ENCODE data around the gene PROCA1. TPM values are rescaled to one million over a fixed set of nuclear protein-coding genes. Genes with fewer than 3 reads are reported as not detected.

PROCA1 gene
- total and polyA plus RNA-seq, 2 of the 13 experiments (the other 11 are each of a cell fraction or from before 2014, with no cell fraction given) = 0.73 to 1.5 TPM

DNA sequence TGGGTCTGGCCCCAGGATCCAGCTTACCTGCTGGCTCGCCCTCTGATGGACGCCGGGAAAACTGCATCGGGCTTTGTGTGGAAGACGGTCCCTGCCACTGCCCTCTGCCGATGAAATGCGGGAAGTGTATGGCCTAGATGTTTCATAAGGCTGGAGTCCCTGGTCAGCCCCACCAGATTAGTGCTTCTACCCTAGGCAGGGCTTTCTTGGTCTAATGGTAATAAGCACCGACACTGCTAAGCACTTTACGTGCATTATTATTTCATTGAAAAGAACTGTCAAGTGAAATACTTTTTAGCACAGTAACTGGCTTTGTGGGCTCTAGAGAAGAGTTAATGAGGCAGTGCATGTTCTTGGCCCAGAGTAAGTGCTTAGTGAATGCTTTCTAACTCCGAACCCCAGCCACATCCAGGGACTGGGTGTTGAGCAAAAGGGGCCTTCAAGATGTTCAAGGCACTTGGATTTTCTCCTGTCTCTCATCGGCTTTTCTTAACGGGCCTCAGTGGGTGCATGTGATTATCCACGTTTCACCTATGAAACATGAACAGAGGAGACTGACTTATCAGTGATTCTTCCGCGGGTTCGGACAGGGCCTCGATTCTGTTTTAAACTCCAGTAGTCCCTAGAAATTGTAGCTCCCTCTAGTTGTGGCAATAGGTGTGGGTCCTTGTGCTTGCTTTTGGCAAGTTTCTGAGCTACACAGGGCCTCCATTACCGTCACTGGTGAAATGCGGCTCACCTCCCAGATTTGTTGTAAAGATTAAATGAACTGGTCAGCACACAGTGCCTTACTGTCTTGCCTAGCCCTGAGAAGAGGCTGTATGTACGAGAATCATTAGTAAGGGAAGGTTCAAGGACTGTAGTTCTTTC, 38.7 kb upstream of the PROCA1 start (continued):
- TF ChIP-seq, protein P1, sequence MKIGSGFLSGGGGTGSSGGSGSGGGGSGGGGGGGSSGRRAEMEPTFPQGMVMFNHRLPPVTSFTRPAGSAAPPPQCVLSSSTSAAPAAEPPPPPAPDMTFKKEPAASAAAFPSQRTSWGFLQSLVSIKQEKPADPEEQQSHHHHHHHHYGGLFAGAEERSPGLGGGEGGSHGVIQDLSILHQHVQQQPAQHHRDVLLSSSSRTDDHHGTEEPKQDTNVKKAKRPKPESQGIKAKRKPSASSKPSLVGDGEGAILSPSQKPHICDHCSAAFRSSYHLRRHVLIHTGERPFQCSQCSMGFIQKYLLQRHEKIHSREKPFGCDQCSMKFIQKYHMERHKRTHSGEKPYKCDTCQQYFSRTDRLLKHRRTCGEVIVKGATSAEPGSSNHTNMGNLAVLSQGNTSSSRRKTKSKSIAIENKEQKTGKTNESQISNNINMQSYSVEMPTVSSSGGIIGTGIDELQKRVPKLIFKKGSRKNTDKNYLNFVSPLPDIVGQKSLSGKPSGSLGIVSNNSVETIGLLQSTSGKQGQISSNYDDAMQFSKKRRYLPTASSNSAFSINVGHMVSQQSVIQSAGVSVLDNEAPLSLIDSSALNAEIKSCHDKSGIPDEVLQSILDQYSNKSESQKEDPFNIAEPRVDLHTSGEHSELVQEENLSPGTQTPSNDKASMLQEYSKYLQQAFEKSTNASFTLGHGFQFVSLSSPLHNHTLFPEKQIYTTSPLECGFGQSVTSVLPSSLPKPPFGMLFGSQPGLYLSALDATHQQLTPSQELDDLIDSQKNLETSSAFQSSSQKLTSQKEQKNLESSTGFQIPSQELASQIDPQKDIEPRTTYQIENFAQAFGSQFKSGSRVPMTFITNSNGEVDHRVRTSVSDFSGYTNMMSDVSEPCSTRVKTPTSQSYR (CRISPR knock-in tag; IDR thresholded peaks at IDR 0.05; ENCODE audit: borderline replicate concordance) = 0 out of 2 replicates have a peak, but pooled peaks have one; percentile 8
- peak; percentile 51; the same call in 1 of the 2 replicates for TF ChIP-seq RBFOX2 (IDR thresholded peaks at IDR 0.05; ENCODE audit: low read depth, low read length)
- no peak for TF ChIP-seq ZKSCAN1 (IDR thresholded peaks at IDR 0.05; ENCODE audit: low read length)
- TF ChIP-seq, protein P2, sequence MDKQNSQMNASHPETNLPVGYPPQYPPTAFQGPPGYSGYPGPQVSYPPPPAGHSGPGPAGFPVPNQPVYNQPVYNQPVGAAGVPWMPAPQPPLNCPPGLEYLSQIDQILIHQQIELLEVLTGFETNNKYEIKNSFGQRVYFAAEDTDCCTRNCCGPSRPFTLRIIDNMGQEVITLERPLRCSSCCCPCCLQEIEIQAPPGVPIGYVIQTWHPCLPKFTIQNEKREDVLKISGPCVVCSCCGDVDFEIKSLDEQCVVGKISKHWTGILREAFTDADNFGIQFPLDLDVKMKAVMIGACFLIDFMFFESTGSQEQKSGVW (CRISPR knock-in tag; IDR thresholded peaks at IDR 0.05; ENCODE audit: borderline replicate concordance) = no peak
- TF ChIP-seq ZZZ3 (CRISPR knock-in tag; IDR thresholded peaks at IDR 0.05; ENCODE audit: borderline replicate concordance) = no peak
- TF ChIP-seq ZSCAN25 (CRISPR knock-in tag; IDR thresholded peaks at IDR 0.05) = no peak
- TF ChIP-seq ZNF569 (CRISPR knock-in tag; IDR thresholded peaks at IDR 0.05; ENCODE audit: borderline replicate concordance) = no peak
- no peak for TF ChIP-seq RORA (CRISPR knock-in tag; IDR thresholded peaks at IDR 0.05)
- TF ChIP-seq, protein P3, sequence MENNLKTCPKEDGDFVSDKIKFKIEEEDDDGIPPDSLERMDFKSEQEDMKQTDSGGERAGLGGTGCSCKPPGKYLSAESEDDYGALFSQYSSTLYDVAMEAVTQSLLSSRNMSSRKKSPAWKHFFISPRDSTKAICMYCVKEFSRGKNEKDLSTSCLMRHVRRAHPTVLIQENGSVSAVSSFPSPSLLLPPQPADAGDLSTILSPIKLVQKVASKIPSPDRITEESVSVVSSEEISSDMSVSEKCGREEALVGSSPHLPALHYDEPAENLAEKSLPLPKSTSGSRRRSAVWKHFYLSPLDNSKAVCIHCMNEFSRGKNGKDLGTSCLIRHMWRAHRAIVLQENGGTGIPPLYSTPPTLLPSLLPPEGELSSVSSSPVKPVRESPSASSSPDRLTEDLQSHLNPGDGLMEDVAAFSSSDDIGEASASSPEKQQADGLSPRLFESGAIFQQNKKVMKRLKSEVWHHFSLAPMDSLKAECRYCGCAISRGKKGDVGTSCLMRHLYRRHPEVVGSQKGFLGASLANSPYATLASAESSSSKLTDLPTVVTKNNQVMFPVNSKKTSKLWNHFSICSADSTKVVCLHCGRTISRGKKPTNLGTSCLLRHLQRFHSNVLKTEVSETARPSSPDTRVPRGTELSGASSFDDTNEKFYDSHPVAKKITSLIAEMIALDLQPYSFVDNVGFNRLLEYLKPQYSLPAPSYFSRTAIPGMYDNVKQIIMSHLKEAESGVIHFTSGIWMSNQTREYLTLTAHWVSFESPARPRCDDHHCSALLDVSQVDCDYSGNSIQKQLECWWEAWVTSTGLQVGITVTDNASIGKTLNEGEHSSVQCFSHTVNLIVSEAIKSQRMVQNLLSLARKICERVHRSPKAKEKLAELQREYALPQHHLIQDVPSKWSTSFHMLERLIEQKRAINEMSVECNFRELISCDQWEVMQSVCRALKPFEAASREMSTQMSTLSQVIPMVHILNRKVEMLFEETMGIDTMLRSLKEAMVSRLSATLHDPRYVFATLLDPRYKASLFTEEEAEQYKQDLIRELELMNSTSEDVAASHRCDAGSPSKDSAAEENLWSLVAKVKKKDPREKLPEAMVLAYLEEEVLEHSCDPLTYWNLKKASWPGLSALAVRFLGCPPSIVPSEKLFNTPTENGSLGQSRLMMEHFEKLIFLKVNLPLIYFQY (CRISPR knock-in tag; IDR thresholded peaks at IDR 0.05; ENCODE audit: borderline replicate concordance) = no peak
- no peak for TF ChIP-seq LCORL (IDR thresholded peaks at IDR 0.05)
- TF ChIP-seq LCORL (CRISPR knock-in tag; IDR thresholded peaks at IDR 0.05) = peak; percentile 72
- no peak for TF ChIP-seq BRD4 (CRISPR knock-in tag; IDR thresholded peaks at IDR 0.05)
- TF ChIP-seq ZNF331 (CRISPR knock-in tag; IDR thresholded peaks at IDR 0.05) = peak; percentile 69; the same call in 1 of the 2 replicates
- TF ChIP-seq, protein P4, sequence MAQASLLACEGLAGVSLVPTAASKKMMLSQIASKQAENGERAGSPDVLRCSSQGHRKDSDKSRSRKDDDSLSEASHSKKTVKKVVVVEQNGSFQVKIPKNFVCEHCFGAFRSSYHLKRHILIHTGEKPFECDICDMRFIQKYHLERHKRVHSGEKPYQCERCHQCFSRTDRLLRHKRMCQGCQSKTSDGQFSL (CRISPR knock-in tag; IDR thresholded peaks at IDR 0.05) = no peak
- TF ChIP-seq AHR (CRISPR knock-in tag; IDR thresholded peaks at IDR 0.05) = 0 out of 2 replicates have a peak, but pooled peaks have one; percentile 26
- no peak for TF ChIP-seq ZFP41 (CRISPR knock-in tag; IDR thresholded peaks at IDR 0.05; ENCODE audit: borderline replicate concordance)
- no peak for TF ChIP-seq ZBTB3 (CRISPR knock-in tag; IDR thresholded peaks at IDR 0.05; ENCODE audit: borderline replicate concordance, low read depth)
- TF ChIP-seq RXRA (CRISPR knock-in tag; IDR thresholded peaks at IDR 0.05) = no peak
- no peak for TF ChIP-seq ZNF34 (CRISPR knock-in tag; IDR thresholded peaks at IDR 0.05; ENCODE audit: borderline replicate concordance)
- 0 out of 2 replicates have a peak, but pooled peaks have one; percentile 43 for TF ChIP-seq KMT2B (CRISPR knock-in tag; IDR thresholded peaks at IDR 0.05)

Measured in HepG2 (cell line).